GM21390 (cell line): Measurements from ENCODE around the gene PDLIM1.
A peak's percentile ranks its signal among the peaks of the same experiment; 100 is the strongest.

ENCODE experiments used
- ATAC-seq: cut with Tn5 transposase; IDR thresholded peaks from one replicate; pipeline ENCODE4 v1.9.1; 2021; ENCODE audit not compliant: unreplicated experiment

The PDLIM1 gene, protein sequence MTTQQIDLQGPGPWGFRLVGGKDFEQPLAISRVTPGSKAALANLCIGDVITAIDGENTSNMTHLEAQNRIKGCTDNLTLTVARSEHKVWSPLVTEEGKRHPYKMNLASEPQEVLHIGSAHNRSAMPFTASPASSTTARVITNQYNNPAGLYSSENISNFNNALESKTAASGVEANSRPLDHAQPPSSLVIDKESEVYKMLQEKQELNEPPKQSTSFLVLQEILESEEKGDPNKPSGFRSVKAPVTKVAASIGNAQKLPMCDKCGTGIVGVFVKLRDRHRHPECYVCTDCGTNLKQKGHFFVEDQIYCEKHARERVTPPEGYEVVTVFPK

GRCh38 chr10:95290461-95291364 lies at the start of gene PDLIM1:
TSS of gene PDLIM1 (minus strand) at chr10:95291003. CDS start at chr10:95290915, 88 bp downstream.
- peak; percentile 36 for ATAC-seq

DNA sequence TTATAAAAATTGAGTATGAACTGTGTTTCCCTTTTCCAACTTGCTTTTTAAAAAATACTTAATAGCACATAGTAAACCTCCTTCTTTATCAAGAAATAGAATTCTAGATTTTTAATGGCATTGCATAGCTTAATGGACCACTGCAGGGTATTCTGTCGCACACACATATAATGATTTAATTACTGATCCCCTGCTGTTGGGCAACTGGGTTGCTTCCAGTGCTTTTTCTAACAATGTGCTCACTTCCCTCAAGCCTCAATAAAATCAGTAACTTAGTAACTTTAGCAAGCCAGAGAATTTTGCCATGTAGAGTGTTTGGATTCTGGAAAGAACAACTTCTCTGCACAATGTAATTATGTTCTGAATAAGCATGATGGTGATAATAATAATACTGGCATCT lies 49.1 kb upstream of the PDLIM1 start:
- ATAC-seq, result no peak

GRCh38 chr10:95337423-95338160 lies 46.8 kb upstream of the PDLIM1 start:
- ATAC-seq, result no peak

DNA sequence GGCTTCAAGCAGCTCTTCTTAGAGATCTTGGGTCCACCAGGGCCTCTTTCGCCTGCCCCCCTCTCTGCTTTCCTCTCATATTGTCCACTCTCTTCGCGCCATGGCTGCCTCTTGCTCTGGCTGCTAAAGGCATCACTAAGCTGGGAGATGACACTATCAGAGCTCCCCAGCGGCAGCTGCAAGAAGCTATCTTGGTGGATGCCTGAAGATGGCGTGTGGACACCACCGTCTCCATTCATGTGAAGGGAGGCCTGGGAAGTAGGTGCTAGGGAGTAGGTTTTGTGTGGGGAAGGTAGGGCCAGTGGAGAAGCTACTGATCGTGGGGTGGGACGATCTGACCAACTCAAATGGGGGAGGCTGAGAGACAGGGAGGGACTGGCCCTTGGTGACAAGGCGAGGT lies 45.9 kb upstream of the PDLIM1 start:
- ATAC-seq, result no peak

- no peak for ATAC-seq
Observed at GRCh38 chr10:95335933-95336699, 45.3 kb upstream of the PDLIM1 start.

GRCh38 chr10:95334805-95335144 lies 44.0 kb upstream of the PDLIM1 start:
- ATAC-seq, result no peak

- no peak for ATAC-seq
Observed at GRCh38 chr10:95333997-95334804, 43.4 kb upstream of the PDLIM1 start.

DNA sequence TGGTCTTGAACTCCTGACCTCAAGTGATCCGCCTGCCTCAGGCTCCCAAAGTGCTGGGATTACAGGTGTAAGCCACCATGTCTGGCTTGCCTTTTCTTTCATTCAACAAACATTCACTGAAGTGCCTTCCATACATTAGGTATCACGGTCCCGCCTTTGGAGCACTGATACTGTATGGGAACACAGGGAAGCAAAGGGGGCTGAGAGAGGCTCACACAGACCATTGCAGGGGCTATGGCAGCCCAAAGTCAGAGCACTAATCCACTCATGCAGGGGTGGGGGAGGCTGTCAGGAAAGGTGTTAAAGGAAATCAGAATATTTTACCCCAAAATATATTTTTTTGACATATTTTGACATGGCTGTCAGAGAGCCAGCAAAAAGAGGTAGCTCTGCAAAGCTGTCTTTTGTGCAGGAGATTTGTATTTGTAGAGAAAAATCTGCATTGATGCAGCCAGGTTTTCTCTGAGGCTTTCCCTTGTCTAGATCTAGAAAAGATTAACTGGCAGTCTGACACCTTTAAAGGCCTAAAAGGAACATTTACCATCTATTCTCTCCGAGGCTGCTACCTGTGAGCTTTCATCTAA lies 42.0 kb upstream of the PDLIM1 start:
- ATAC-seq, result no peak

- no peak for ATAC-seq
Observed at GRCh38 chr10:95331596-95332130, 40.9 kb upstream of the PDLIM1 start.

GRCh38 chr10:95330966-95331453 lies 40.2 kb upstream of the PDLIM1 start:
- no peak for ATAC-seq

- no peak for ATAC-seq
Observed at GRCh38 chr10:95329296-95329695, 38.5 kb upstream of the PDLIM1 start.

- no peak for ATAC-seq
Observed at GRCh38 chr10:95328013-95328412, 37.2 kb upstream of the PDLIM1 start.

DNA sequence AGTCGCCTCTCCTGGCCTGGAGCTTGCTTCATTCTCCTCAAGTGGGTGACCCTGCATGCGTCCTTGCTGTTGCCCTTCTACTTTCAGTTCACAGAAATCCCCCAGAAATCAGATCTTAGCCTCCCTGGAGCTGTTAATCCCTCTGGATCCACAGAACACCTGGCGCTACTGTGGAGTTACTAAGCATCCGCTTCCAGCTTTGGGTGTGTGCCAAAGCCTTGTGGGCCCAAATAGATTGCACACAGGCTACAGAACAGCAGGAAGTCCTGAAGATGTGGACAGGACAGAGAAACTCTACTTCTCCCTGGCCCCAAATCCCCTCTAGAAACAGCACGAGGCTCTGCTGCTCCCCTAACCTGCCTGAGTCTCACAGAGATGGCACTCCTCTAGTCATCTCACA lies 36.6 kb upstream of the PDLIM1 start:
- no peak for ATAC-seq

DNA sequence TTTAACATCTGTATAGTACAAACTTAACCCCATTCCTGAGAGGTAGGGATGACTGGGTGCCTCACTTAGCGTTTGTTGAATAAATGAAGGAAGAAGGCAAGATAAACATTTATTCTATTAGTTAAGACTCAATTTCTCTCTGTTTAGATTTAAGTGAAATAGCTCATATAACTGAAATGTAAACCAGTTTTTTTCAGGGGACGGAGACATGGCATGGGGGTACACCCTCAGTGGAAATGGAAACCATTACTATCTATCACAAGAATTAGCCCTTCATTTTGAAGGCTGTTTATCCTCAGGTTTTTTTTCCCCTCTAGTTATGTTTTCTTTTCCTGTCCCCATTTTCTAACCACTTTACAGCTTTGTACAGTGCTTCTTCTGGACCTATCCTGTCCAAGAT lies 35.6 kb upstream of the PDLIM1 start:
- no peak for ATAC-seq

DNA sequence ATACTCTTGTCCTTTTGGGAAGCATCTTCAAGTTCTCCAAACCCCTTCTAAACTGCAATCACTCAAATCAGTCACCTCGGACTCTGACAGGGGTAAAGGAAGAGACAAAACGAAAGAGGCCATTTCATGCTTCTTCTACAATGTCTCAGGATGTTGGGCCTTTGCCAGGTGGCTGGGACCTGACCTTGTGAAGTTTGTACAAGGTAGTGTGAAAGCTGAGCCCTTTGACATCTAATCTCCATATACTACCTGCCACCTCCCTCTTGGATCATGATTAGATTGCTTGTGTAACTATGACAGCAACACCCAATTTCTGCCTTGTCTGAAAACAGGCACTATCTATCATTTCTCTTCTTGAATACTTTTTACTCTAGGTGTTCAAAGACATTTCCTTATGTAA lies 35.1 kb upstream of the PDLIM1 start:
- ATAC-seq, result no peak

- ATAC-seq, result no peak
Observed at GRCh38 chr10:95324436-95325268, 33.8 kb upstream of the PDLIM1 start.

GRCh38 chr10:95321554-95322301 lies 30.9 kb upstream of the PDLIM1 start:
- ATAC-seq, result no peak

DNA sequence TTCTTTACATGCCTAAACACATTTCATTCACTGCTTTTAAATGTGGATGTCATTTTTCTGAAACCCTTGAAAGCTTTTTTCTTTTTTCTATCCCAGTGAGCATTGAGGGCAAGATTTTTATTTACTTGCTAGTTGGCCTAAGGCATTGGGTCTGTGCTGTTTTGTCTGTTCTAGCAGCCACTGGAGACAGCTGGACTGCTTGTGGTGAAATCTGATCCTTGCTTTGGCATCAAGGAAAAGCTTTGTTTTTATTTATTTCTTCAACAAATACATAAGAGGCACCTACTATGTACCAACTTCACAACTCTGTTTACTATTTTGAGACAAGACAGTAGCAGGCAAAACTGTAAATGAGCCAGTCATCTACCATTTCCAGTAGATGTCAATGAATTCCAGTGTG lies 28.4 kb upstream of the PDLIM1 start:
- ATAC-seq, result no peak
